ENCODE results near the gene LUZP2. TPM values are rescaled to one million over a fixed set of nuclear protein-coding genes. Genes with fewer than 3 reads are reported as not detected.

Gene LUZP2
- total RNA-seq, 1 donor from 2014 or later, result 0.96 TPM

GRCh38 chr11:24808173-24808572, 311.3 kb downstream of the LUZP2 start:
- TF ChIP-seq, protein P1, sequence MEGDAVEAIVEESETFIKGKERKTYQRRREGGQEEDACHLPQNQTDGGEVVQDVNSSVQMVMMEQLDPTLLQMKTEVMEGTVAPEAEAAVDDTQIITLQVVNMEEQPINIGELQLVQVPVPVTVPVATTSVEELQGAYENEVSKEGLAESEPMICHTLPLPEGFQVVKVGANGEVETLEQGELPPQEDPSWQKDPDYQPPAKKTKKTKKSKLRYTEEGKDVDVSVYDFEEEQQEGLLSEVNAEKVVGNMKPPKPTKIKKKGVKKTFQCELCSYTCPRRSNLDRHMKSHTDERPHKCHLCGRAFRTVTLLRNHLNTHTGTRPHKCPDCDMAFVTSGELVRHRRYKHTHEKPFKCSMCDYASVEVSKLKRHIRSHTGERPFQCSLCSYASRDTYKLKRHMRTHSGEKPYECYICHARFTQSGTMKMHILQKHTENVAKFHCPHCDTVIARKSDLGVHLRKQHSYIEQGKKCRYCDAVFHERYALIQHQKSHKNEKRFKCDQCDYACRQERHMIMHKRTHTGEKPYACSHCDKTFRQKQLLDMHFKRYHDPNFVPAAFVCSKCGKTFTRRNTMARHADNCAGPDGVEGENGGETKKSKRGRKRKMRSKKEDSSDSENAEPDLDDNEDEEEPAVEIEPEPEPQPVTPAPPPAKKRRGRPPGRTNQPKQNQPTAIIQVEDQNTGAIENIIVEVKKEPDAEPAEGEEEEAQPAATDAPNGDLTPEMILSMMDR (IDR thresholded peaks at IDR 0.05; ENCODE audit: partially characterized antibody, unreplicated experiment), result no peak
- H3K4me3 Mint-ChIP-seq (ENCODE audit: unreplicated experiment), result no peak overlapping the region
- no peaks in the 10 kb centered on the region for H3K27me3 Mint-ChIP-seq (ENCODE audit: unreplicated experiment)
- DNase-seq, result no peak
- no peak overlapping the region for H3K27ac Mint-ChIP-seq (ENCODE audit: unreplicated experiment)
- H3K9me3 Mint-ChIP-seq (ENCODE audit: unreplicated experiment), result no peaks in the 10 kb centered on the region
- H3K36me3 Mint-ChIP-seq (ENCODE audit: unreplicated experiment), result no peaks in the 10 kb centered on the region
- H3K4me1 Mint-ChIP-seq (ENCODE audit: low read depth, unreplicated experiment), result no peaks in the 10 kb centered on the region

GRCh38 chr11:24819006-24819405, 322.2 kb downstream of the LUZP2 start:
- Mint-ChIP-seq H3K27ac (ENCODE audit: unreplicated experiment) (no peak overlapping the region), H3K27me3 (ENCODE audit: unreplicated experiment) (no peaks in the 10 kb centered on the region), H3K36me3 (ENCODE audit: unreplicated experiment) (no peaks in the 10 kb centered on the region), H3K4me1 (ENCODE audit: low read depth, unreplicated experiment) (no peaks in the 10 kb centered on the region), H3K4me3 (ENCODE audit: unreplicated experiment) (no peak overlapping the region), H3K9me3 (ENCODE audit: unreplicated experiment) (no peaks in the 10 kb centered on the region)
- TF ChIP-seq, protein P1 (IDR thresholded peaks at IDR 0.05; ENCODE audit: partially characterized antibody, unreplicated experiment), result no peak
- DNase-seq, result no peak

DNA sequence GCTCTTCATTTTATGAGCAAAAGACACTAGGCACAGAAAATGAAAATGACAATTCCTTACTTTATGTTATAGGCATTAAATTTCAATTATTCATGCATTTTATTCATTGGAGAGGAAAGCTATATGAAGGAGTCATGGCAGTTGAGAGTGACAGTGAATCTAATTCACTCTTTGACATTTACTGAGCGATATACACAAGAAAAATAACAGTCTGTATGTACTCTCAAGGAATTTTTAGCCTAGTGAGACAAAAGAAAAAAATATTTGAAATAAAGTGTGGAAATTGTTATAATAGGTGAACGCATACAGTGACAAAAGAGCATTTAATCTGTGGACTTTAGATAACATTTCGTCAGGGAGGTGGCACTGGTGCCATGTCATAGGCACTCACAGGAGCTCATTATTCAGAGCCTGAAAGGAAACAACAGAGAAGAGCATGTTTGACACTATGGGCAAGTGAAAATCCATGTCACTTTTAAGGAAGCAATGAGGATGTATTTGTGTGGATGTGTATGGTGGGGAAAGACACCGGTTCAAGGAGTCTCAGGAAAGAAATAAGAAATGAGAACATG, 323.1 kb downstream of the LUZP2 start:
- Mint-ChIP-seq H3K27me3 (ENCODE audit: unreplicated experiment) (no peaks in the 10 kb centered on the region), H3K36me3 (ENCODE audit: unreplicated experiment) (no peaks in the 10 kb centered on the region), H3K9me3 (ENCODE audit: unreplicated experiment) (no peaks in the 10 kb centered on the region), H3K4me1 (ENCODE audit: low read depth, unreplicated experiment) (no peaks in the 10 kb centered on the region), H3K4me3 (ENCODE audit: unreplicated experiment) (no peak overlapping the region), H3K27ac (ENCODE audit: unreplicated experiment) (no peak overlapping the region)
- no peak for DNase-seq
- TF ChIP-seq, protein P1 (IDR thresholded peaks at IDR 0.05; ENCODE audit: partially characterized antibody, unreplicated experiment), result no peak

DNA sequence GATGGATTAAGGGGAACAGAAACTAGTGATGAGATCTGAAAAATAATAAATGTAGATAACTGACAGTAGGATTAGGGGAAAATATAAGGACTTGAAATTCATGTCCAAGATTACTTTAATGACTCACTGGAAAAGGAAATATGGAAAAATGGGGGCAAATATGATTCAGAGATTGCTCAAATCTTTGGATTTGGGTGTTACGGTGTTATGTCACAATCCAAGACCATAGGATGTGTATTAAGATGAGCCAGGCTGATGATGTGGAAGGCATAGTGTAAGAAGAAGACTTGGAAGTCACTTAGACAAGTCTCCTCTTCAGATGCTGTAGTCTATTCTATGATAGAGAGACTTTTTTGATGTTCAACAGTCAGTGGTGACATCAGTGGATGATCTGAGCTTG, 323.7 kb downstream of the LUZP2 start:
- no peaks in the 10 kb centered on the region for H3K27me3 Mint-ChIP-seq (ENCODE audit: unreplicated experiment)
- DNase-seq, result no peak
- no peak overlapping the region for H3K27ac Mint-ChIP-seq (ENCODE audit: unreplicated experiment)
- H3K4me3 Mint-ChIP-seq (ENCODE audit: unreplicated experiment), result no peak overlapping the region
- no peaks in the 10 kb centered on the region for H3K4me1 Mint-ChIP-seq (ENCODE audit: low read depth, unreplicated experiment)
- no peaks in the 10 kb centered on the region for H3K36me3 Mint-ChIP-seq (ENCODE audit: unreplicated experiment)
- TF ChIP-seq, protein P1 (IDR thresholded peaks at IDR 0.05; ENCODE audit: partially characterized antibody, unreplicated experiment), result no peak
- no peaks in the 10 kb centered on the region for H3K9me3 Mint-ChIP-seq (ENCODE audit: unreplicated experiment)

GRCh38 chr11:24828938-24829605, 332.2 kb downstream of the LUZP2 start:
- Mint-ChIP-seq H3K27me3 (ENCODE audit: unreplicated experiment) (no peaks in the 10 kb centered on the region), H3K9me3 (ENCODE audit: unreplicated experiment) (no peaks in the 10 kb centered on the region), H3K27ac (ENCODE audit: unreplicated experiment) (no peak overlapping the region), H3K4me1 (ENCODE audit: low read depth, unreplicated experiment) (no peaks in the 10 kb centered on the region), H3K4me3 (ENCODE audit: unreplicated experiment) (no peak overlapping the region), H3K36me3 (ENCODE audit: unreplicated experiment) (no peaks in the 10 kb centered on the region)
- no peak for DNase-seq
- TF ChIP-seq, protein P1 (IDR thresholded peaks at IDR 0.05; ENCODE audit: partially characterized antibody, unreplicated experiment), result no peak
